Transverse colon (tissue), 3 donors: ENCODE measurements around the gene ZMIZ1.

Source experiments
- POLR2A ChIP-seq: fragments of 450-650 bp; IDR thresholded peaks from one replicate; pipeline ENCODE4 v1.6.1; 2016; ENCODE audit warnings: antibody characterized with exemption, mild to moderate bottlenecking, moderate library complexity
- TF ChIP-seq, protein P1 (sequence below), 5 experiments: fragments of 200-600 bp in 3 of 5; fragments of 450-650 bp in 2 of 5; sonication (generic) in 3 of 5; IDR thresholded peaks; 1 replicate in 2 of 5; 2 replicates in 3 of 5; pipeline ENCODE4 v1.5.1; 2016 to 2017; ENCODE audit warnings: antibody characterized with exemption in 5 of 5, inconsistent platforms in 3 of 5, mild to moderate bottlenecking in 2 of 5, moderate library complexity in 1 of 5

DNA sequence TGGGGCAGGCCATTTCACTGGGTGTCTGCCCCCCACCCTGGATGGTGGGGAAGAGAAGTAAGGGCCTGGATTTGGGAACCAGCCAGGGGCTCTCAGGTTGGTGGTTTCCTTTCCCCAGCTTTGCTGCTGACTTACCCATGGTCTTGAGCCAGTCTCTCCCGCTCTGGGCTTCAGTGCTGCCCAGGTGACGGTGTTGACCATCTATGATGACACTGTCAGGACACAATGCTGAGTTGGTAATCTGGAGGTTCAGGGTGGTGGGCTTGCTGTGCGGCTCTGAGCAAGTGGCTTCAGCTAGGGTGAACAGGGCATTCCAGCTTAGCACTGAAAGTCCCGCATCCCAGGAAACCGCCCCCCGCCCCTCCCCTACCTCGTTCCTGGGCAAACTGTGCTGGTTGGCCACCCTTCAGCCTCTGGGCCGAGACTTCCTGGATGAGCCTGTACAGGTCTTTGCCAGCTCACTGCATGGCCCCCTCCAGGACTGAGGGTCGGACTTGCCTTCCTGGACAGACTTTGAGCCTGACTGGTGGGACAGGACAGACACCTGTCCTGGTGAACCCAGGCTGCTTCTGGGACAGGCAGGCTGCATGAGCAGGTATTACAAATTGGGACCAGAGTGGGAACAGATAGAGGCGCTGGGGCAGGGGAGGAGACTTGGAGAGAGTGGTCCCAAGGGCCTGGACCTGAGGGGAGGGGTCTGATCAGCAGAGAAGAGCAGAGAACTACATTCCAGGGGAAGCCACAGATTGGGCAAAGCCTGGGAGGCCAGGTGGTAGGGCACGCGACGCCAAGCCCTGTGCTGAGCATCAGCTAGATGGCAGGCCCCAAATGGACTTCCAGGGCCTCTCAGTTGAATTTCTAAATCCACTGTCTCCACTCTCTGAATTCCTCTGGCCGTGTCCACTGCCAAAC, 19.9 kb upstream of the ZMIZ1 start:
- TF ChIP-seq, protein P1, sequence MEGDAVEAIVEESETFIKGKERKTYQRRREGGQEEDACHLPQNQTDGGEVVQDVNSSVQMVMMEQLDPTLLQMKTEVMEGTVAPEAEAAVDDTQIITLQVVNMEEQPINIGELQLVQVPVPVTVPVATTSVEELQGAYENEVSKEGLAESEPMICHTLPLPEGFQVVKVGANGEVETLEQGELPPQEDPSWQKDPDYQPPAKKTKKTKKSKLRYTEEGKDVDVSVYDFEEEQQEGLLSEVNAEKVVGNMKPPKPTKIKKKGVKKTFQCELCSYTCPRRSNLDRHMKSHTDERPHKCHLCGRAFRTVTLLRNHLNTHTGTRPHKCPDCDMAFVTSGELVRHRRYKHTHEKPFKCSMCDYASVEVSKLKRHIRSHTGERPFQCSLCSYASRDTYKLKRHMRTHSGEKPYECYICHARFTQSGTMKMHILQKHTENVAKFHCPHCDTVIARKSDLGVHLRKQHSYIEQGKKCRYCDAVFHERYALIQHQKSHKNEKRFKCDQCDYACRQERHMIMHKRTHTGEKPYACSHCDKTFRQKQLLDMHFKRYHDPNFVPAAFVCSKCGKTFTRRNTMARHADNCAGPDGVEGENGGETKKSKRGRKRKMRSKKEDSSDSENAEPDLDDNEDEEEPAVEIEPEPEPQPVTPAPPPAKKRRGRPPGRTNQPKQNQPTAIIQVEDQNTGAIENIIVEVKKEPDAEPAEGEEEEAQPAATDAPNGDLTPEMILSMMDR (IDR thresholded peaks at IDR 0.05) = no peak
- no peak for TF ChIP-seq POLR2A
